Ascending aorta (tissue), 2 donors: Measurements from ENCODE around the gene OR51B6. TPM values are rescaled to one million over a fixed set of nuclear protein-coding genes. Genes with fewer than 3 reads are reported as not detected.
"Not testable (repeated sequence)": the region's sequence is repeated elsewhere in the genome, so short reads cannot be mapped to it uniquely, and the experiment has no call there.

Experiments
- DNase-seq, 2 donors: peaks; one replicate each; pipeline ENCODE4 v3.0.0-alpha.2; 2019; ENCODE audit warnings: low spot score in 2 of 2
- H3K27ac ChIP-seq, 2 donors: fragments of 200-600 bp; sonication (generic); one replicate each; pipeline ENCODE4 v1.5.1; 2016 to 2017; ENCODE audit warnings: mild to moderate bottlenecking in 1 of 2
- H3K27me3 ChIP-seq: fragments of 200-600 bp; sonication (generic); one replicate; pipeline ENCODE4 v1.5.1; 2017
- H3K36me3 ChIP-seq, 2 donors: fragments of 200-600 bp; sonication (generic); one replicate each; pipeline ENCODE4 v1.5.1; 2016
- H3K4me1 ChIP-seq, 2 donors: fragments of 200-600 bp; sonication (generic); one replicate each; pipeline ENCODE4 v1.5.1; 2016 to 2017; ENCODE audit warnings: mild to moderate bottlenecking in 1 of 2
- H3K4me3 ChIP-seq, 2 donors: fragments of 200-600 bp; sonication (generic); one replicate each; pipeline ENCODE4 v1.5.1; 2016 to 2017; ENCODE audit warnings: mild to moderate bottlenecking in 1 of 2
- H3K9me3 ChIP-seq, 2 donors: fragments of 200-600 bp; sonication (generic); one replicate each; pipeline ENCODE4 v1.5.1; 2016
- CTCF ChIP-seq, 3 experiments: fragments of 200-600 bp in 2 of 3; fragments of 450-650 bp in 1 of 3; sonication (generic) in 2 of 3; IDR thresholded peaks; one replicate each; pipeline ENCODE4 v1.5.1; 2016 to 2019; ENCODE audit warnings: antibody characterized with exemption in 3 of 3, mild to moderate bottlenecking in 1 of 3, moderate library complexity in 1 of 3
- intact Hi-C: fragments of 100-400 bp; cut with DNase I; formaldehyde crosslinking; loops from one replicate; pipeline ENCODE4 v1.15.1; 2023
- total RNA-seq: library from RNA; depleted of rRNA; stranded (reverse); fragments of >200 nt; gene quantifications from one replicate; pipeline ENCODE4 v1.1.0, GENCODE V29; 2016

Gene OR51B6
- total RNA-seq, 1 donor from 2014 or later = not detected

- Histone ChIP-seq H3K9me3 (no peaks in the 10 kb centered on the region), H3K27ac (no peak overlapping the region), H3K36me3 (no peaks in the 10 kb centered on the region), H3K4me3 (no peak overlapping the region), H3K4me1 (no peaks in the 10 kb centered on the region), H3K27me3 (no peaks in the 10 kb centered on the region)
- intact Hi-C loops = no loop called here
- TF ChIP-seq CTCF (IDR thresholded peaks at IDR 0.05) = no peak
- no peak for DNase-seq
Observed at GRCh38 chr11:5339771-5340322, 11.5 kb upstream of the OR51B6 start.

GRCh38 chr11:5343474-5344335 is 7.6 kb upstream of the OR51B6 start, which contains the start of gene OR51B5:
TSS of gene OR51B5 (minus strand) at chr11:5343524. CDS start at chr11:5343524, 0 bp downstream.
- Histone ChIP-seq H3K9me3 (no peaks in the 10 kb centered on the region), H3K4me3 (no peak within 1 kb of the TSS), H3K36me3 (no peaks in the 10 kb centered on the region), H3K27me3 (no peaks in the 10 kb centered on the region), H3K27ac (no peak within 1 kb of the TSS), H3K4me1 (no peaks in the 10 kb centered on the region)
- no peak for DNase-seq
- no peak for TF ChIP-seq CTCF (IDR thresholded peaks at IDR 0.05)
- intact Hi-C loops = no loop called here

- no peaks in the 10 kb centered on the region for H3K36me3 ChIP-seq
- H3K4me3 ChIP-seq = no peak overlapping the region
- no peak for DNase-seq
- no peak for TF ChIP-seq CTCF (IDR thresholded peaks at IDR 0.05)
- intact Hi-C loops = no loop called here
- H3K27ac ChIP-seq = no peak overlapping the region
- H3K4me1 ChIP-seq = no peaks in the 10 kb centered on the region
- no peaks in the 10 kb centered on the region for H3K27me3 ChIP-seq
- no peaks in the 10 kb centered on the region for H3K9me3 ChIP-seq
Observed at GRCh38 chr11:5345831-5346230, 5.5 kb upstream of the OR51B6 start.

- no peak for DNase-seq
- Histone ChIP-seq H3K27ac (no peak overlapping the region), H3K9me3 (no peaks in the 10 kb centered on the region), H3K4me3 (no peak overlapping the region), H3K4me1 (no peaks in the 10 kb centered on the region), H3K36me3 (no peaks in the 10 kb centered on the region), H3K27me3 (no peaks in the 10 kb centered on the region)
- TF ChIP-seq CTCF (IDR thresholded peaks at IDR 0.05) = no peak
- intact Hi-C loops = no loop called here
Observed at GRCh38 chr11:5348551-5349194, 2.6 kb upstream of the OR51B6 start.

GRCh38 chr11:5349550-5349949 is 1.8 kb upstream of the OR51B6 start:
- intact Hi-C loops = no loop called here
- no peak overlapping the region for H3K4me3 ChIP-seq
- H3K27me3 ChIP-seq = no peaks in the 10 kb centered on the region
- no peak for DNase-seq
- H3K9me3 ChIP-seq = no peaks in the 10 kb centered on the region
- H3K4me1 ChIP-seq = no peaks in the 10 kb centered on the region
- no peak overlapping the region for H3K27ac ChIP-seq
- no peak for TF ChIP-seq CTCF (IDR thresholded peaks at IDR 0.05)
- H3K36me3 ChIP-seq = no peaks in the 10 kb centered on the region

- H3K9me3 ChIP-seq, DNase-seq, H3K4me1 ChIP-seq, H3K27ac ChIP-seq, H3K27me3 ChIP-seq, H3K36me3 ChIP-seq, intact Hi-C loops, H3K4me3 ChIP-seq: not testable (repeated sequence)
Observed at GRCh38 chr11:5356031-5356430, 4.7 kb downstream of the OR51B6 start.
